Esophagus squamous epithelium (tissue), 4 donors: ENCODE measurements around the gene NHS.

ENCODE experiments used
- CTCF ChIP-seq, 6 experiments: fragments of 450-650 bp in 4 of 6; fragments of 200-600 bp in 2 of 6; sonication (generic) in 2 of 6; IDR thresholded peaks; one replicate each; pipeline ENCODE4 v1.5.1; 2016 to 2019; ENCODE audit warnings: antibody characterized with exemption in 6 of 6, mild to moderate bottlenecking in 4 of 6, moderate library complexity in 4 of 6
- POLR2A ChIP-seq, 4 donors: fragments of 450-650 bp; IDR thresholded peaks; one replicate each; pipeline ENCODE4 v1.6.1; 2017; ENCODE audit warnings: antibody characterized with exemption in 4 of 4, mild to moderate bottlenecking in 4 of 4, moderate library complexity in 3 of 4

GRCh38 chrX:17608888-17609287 lies 233.9 kb downstream of the NHS start:
- TF ChIP-seq POLR2A (IDR thresholded peaks at IDR 0.05) (no peak), CTCF (IDR thresholded peaks at IDR 0.05) (no peak)
